ENCODE measurements around the gene ATP5F1E. TPM values are rescaled to one million over a fixed set of nuclear protein-coding genes. Genes with fewer than 3 reads are reported as not detected.

ATP5F1E gene
- total and polyA plus RNA-seq, 2 experiments from 2014 or later = 12.9 to 211 TPM

DNA sequence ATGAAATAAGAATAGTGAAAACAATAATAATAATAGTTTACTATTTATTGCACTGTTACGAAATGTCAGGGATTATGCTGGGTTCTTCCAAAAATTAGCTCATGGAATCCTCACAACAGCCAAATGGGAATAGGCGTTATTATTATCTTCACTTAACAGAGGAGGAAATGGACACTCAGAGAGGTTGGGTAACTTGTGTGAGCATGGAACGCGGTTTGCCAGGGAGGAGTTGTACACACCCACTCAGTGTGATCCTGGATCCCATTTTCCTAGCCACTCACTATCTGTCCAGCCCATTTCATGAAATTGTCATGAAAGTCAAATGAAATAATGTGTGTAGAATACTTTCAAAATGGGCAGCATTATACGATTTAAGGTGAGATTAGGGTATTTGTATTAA lies 46.5 kb downstream of the ATP5F1E start:
- no peak overlapping the region for H3K4me3 ChIP-seq
- H3K27me3 ChIP-seq (ENCODE audit: insufficient read depth) = no peaks in the 10 kb centered on the region
- Mint-ChIP-seq H3K9me3 (no peaks in the 10 kb centered on the region; the same call in 2 of the 3 replicates), H3K4me3 (no peak overlapping the region), H3K36me3 (ENCODE audit: low read depth) (peaks cover 52% of the 10 kb centered on the region), H3K4me1 (peaks cover 19% of the 10 kb centered on the region), H3K27me3 (ENCODE audit: insufficient read depth, low read depth, poor library complexity) (peaks cover 5% of the 10 kb centered on the region), H3K27ac (no peak overlapping the region; the same call in 1 of the 2 replicates)
- H3K9me2 ChIP-seq (ENCODE audit: insufficient read depth) = no peaks in the 10 kb centered on the region; the same call in 1 of the 2 replicates
- DNase-seq (ENCODE audit: low spot score) = no peak
- peaks cover 14% of the 10 kb centered on the region for H3K4me1 ChIP-seq (ENCODE audit: insufficient read depth)
- ATAC-seq = no peak
- H3K27ac ChIP-seq (ENCODE audit: low read depth) = no peak overlapping the region
- H2AFZ ChIP-seq = no peak overlapping the region
- H3K36me3 ChIP-seq (ENCODE audit: insufficient read depth) = peaks cover 29% of the 10 kb centered on the region
- no peak overlapping the region for H3K4me2 ChIP-seq
- TF ChIP-seq JUNB (IDR thresholded peaks at IDR 0.05; ENCODE audit: unreplicated experiment) (no peak), STAT1 (IDR thresholded peaks at IDR 0.05; ENCODE audit: unreplicated experiment) (no peak), CREB1 (CRISPR knock-in tag; IDR thresholded peaks at IDR 0.05; ENCODE audit: low read depth) (no peak), NANOG (IDR thresholded peaks at IDR 0.05; ENCODE audit: borderline replicate concordance) (no peak), POLR2AphosphoS5 (IDR thresholded peaks at IDR 0.05; ENCODE audit: low read depth) (no peak), EZH2 (IDR thresholded peaks at IDR 0.05; ENCODE audit: low read depth, unreplicated experiment) (no peak), ZNF114 (CRISPR knock-in tag; IDR thresholded peaks at IDR 0.05) (no peak)
- TF ChIP-seq, protein P1, sequence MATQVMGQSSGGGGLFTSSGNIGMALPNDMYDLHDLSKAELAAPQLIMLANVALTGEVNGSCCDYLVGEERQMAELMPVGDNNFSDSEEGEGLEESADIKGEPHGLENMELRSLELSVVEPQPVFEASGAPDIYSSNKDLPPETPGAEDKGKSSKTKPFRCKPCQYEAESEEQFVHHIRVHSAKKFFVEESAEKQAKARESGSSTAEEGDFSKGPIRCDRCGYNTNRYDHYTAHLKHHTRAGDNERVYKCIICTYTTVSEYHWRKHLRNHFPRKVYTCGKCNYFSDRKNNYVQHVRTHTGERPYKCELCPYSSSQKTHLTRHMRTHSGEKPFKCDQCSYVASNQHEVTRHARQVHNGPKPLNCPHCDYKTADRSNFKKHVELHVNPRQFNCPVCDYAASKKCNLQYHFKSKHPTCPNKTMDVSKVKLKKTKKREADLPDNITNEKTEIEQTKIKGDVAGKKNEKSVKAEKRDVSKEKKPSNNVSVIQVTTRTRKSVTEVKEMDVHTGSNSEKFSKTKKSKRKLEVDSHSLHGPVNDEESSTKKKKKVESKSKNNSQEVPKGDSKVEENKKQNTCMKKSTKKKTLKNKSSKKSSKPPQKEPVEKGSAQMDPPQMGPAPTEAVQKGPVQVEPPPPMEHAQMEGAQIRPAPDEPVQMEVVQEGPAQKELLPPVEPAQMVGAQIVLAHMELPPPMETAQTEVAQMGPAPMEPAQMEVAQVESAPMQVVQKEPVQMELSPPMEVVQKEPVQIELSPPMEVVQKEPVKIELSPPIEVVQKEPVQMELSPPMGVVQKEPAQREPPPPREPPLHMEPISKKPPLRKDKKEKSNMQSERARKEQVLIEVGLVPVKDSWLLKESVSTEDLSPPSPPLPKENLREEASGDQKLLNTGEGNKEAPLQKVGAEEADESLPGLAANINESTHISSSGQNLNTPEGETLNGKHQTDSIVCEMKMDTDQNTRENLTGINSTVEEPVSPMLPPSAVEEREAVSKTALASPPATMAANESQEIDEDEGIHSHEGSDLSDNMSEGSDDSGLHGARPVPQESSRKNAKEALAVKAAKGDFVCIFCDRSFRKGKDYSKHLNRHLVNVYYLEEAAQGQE (IDR thresholded peaks at IDR 0.05; ENCODE audit: unreplicated experiment) = no peak
- TF ChIP-seq, protein P2, sequence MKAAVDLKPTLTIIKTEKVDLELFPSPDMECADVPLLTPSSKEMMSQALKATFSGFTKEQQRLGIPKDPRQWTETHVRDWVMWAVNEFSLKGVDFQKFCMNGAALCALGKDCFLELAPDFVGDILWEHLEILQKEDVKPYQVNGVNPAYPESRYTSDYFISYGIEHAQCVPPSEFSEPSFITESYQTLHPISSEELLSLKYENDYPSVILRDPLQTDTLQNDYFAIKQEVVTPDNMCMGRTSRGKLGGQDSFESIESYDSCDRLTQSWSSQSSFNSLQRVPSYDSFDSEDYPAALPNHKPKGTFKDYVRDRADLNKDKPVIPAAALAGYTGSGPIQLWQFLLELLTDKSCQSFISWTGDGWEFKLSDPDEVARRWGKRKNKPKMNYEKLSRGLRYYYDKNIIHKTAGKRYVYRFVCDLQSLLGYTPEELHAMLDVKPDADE (IDR thresholded peaks at IDR 0.05) = no peak
- TF ChIP-seq, protein P3, sequence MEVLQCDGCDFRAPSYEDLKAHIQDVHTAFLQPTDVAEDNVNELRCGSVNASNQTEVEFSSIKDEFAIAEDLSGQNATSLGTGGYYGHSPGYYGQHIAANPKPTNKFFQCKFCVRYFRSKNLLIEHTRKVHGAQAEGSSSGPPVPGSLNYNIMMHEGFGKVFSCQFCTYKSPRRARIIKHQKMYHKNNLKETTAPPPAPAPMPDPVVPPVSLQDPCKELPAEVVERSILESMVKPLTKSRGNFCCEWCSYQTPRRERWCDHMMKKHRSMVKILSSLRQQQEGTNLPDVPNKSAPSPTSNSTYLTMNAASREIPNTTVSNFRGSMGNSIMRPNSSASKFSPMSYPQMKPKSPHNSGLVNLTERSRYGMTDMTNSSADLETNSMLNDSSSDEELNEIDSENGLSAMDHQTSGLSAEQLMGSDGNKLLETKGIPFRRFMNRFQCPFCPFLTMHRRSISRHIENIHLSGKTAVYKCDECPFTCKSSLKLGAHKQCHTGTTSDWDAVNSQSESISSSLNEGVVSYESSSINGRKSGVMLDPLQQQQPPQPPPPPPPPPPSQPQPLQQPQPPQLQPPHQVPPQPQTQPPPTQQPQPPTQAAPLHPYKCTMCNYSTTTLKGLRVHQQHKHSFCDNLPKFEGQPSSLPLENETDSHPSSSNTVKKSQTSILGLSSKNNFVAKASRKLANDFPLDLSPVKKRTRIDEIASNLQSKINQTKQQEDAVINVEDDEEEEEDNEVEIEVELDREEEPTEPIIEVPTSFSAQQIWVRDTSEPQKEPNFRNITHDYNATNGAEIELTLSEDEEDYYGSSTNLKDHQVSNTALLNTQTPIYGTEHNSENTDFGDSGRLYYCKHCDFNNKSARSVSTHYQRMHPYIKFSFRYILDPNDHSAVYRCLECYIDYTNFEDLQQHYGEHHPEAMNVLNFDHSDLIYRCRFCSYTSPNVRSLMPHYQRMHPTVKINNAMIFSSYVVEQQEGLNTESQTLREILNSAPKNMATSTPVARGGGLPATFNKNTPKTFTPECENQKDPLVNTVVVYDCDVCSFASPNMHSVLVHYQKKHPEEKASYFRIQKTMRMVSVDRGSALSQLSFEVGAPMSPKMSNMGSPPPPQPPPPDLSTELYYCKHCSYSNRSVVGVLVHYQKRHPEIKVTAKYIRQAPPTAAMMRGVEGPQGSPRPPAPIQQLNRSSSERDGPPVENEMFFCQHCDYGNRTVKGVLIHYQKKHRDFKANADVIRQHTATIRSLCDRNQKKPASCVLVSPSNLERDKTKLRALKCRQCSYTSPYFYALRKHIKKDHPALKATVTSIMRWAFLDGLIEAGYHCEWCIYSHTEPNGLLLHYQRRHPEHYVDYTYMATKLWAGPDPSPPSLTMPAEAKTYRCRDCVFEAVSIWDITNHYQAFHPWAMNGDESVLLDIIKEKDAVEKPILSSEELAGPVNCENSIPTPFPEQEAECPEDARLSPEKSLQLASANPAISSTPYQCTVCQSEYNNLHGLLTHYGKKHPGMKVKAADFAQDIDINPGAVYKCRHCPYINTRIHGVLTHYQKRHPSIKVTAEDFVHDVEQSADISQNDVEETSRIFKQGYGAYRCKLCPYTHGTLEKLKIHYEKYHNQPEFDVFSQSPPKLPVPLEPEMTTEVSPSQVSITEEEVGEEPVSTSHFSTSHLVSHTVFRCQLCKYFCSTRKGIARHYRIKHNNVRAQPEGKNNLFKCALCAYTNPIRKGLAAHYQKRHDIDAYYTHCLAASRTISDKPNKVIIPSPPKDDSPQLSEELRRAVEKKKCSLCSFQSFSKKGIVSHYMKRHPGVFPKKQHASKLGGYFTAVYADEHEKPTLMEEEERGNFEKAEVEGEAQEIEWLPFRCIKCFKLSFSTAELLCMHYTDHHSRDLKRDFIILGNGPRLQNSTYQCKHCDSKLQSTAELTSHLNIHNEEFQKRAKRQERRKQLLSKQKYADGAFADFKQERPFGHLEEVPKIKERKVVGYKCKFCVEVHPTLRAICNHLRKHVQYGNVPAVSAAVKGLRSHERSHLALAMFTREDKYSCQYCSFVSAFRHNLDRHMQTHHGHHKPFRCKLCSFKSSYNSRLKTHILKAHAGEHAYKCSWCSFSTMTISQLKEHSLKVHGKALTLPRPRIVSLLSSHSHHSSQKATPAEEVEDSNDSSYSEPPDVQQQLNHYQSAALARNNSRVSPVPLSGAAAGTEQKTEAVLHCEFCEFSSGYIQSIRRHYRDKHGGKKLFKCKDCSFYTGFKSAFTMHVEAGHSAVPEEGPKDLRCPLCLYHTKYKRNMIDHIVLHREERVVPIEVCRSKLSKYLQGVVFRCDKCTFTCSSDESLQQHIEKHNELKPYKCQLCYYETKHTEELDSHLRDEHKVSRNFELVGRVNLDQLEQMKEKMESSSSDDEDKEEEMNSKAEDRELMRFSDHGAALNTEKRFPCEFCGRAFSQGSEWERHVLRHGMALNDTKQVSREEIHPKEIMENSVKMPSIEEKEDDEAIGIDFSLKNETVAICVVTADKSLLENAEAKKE (CRISPR knock-in tag; IDR thresholded peaks at IDR 0.05) = no peak
- TF ChIP-seq, protein P4, sequence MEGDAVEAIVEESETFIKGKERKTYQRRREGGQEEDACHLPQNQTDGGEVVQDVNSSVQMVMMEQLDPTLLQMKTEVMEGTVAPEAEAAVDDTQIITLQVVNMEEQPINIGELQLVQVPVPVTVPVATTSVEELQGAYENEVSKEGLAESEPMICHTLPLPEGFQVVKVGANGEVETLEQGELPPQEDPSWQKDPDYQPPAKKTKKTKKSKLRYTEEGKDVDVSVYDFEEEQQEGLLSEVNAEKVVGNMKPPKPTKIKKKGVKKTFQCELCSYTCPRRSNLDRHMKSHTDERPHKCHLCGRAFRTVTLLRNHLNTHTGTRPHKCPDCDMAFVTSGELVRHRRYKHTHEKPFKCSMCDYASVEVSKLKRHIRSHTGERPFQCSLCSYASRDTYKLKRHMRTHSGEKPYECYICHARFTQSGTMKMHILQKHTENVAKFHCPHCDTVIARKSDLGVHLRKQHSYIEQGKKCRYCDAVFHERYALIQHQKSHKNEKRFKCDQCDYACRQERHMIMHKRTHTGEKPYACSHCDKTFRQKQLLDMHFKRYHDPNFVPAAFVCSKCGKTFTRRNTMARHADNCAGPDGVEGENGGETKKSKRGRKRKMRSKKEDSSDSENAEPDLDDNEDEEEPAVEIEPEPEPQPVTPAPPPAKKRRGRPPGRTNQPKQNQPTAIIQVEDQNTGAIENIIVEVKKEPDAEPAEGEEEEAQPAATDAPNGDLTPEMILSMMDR (conservative IDR thresholded peaks at IDR 0.05; ENCODE audit: low read depth in 2 of 2) = no peak
- peaks cover 30% of the 10 kb centered on the region; the same call in 1 of the 2 replicates for H4K20me1 ChIP-seq (replicated peaks; ENCODE audit: insufficient read depth)
- no peaks in the 10 kb centered on the region for H3F3A ChIP-seq (replicated peaks; ENCODE audit: low read depth)
- peaks cover 50% of the 10 kb centered on the region for H3K79me2 ChIP-seq (replicated peaks; ENCODE audit: insufficient read depth)
